Breast epithelium (tissue), 3 donors: ENCODE measurements around the gene ARFGEF2.

Source experiments
- CTCF ChIP-seq, 3 donors: fragments of 450-650 bp; IDR thresholded peaks; one replicate each; pipeline ENCODE4 v1.5.1; 2016 to 2017; ENCODE audit warnings: antibody characterized with exemption in 3 of 3, mild to moderate bottlenecking in 3 of 3, moderate library complexity in 3 of 3
- POLR2A ChIP-seq: fragments of 450-650 bp; IDR thresholded peaks from one replicate; pipeline ENCODE4 v1.6.1; 2016; ENCODE audit warnings: antibody characterized with exemption, mild to moderate bottlenecking, moderate library complexity

- TF ChIP-seq CTCF (IDR thresholded peaks at IDR 0.05), result no peak
- TF ChIP-seq POLR2A, result no peak
These were observed 110.9 kb downstream of the ARFGEF2 start for GRCh38 chr20:49032455-49032854.
